Measurements from ENCODE around the gene CCNY. TPM values are rescaled to one million over a fixed set of nuclear protein-coding genes. Genes with fewer than 3 reads are reported as not detected.

The CCNY gene
- total RNA-seq, 1 experiment from 2014 or later: 122 TPM

DNA sequence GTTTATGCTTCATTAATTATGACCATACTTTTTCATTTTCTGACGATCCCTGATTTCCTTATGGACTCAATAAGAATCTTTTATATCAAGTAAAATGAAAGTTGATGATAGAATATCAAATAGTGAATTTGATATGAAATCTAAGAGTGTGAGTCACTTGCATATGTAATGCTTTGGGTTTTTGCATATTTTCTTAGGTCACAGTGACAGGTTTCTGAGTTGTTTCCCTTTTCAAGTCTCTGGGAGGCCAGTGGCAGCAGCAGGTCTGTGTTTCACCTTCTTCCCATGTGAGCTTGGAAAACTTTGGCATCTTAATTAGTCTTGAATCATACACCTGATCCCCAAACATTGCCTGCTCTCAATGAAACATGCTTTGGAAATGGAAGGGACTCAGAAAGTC, 234.1 kb downstream of the CCNY start:
- Histone ChIP-seq H3K4me1 (no peaks in the 10 kb centered on the region), H3K9me3 (no peaks in the 10 kb centered on the region), H3K4me3 (ENCODE audit: low read depth, low read length) (no peak overlapping the region), H3K27me3 (replicated peaks; ENCODE audit: control insufficient read depth, insufficient read depth, low read length) (no peaks in the 10 kb centered on the region), H3K36me3 (ENCODE audit: control insufficient read depth, insufficient read depth, low read length) (peaks cover 5% of the 10 kb centered on the region)
- no TSS peak for BruUV-seq (replicated peaks)
- H3K4me3 Mint-ChIP-seq (ENCODE audit: unreplicated experiment): no peak overlapping the region
- no peaks in the 10 kb centered on the region for H3K4me1 Mint-ChIP-seq (ENCODE audit: low read depth, unreplicated experiment)
- ChIA-PET CTCF (no interaction called here), POLR2A (no interaction called here)
- intact Hi-C loops (cut with micrococcal nuclease; ENCODE audit: unreplicated experiment): no loop called here
- no peaks in the 10 kb centered on the region for H3K27me3 Mint-ChIP-seq (ENCODE audit: insufficient read depth, unreplicated experiment)
- no peak for DNase-seq
- H3K27ac Mint-ChIP-seq (ENCODE audit: unreplicated experiment): no peak overlapping the region
- H3K9me3 Mint-ChIP-seq (ENCODE audit: unreplicated experiment): no peaks in the 10 kb centered on the region
- TF ChIP-seq, protein P1, sequence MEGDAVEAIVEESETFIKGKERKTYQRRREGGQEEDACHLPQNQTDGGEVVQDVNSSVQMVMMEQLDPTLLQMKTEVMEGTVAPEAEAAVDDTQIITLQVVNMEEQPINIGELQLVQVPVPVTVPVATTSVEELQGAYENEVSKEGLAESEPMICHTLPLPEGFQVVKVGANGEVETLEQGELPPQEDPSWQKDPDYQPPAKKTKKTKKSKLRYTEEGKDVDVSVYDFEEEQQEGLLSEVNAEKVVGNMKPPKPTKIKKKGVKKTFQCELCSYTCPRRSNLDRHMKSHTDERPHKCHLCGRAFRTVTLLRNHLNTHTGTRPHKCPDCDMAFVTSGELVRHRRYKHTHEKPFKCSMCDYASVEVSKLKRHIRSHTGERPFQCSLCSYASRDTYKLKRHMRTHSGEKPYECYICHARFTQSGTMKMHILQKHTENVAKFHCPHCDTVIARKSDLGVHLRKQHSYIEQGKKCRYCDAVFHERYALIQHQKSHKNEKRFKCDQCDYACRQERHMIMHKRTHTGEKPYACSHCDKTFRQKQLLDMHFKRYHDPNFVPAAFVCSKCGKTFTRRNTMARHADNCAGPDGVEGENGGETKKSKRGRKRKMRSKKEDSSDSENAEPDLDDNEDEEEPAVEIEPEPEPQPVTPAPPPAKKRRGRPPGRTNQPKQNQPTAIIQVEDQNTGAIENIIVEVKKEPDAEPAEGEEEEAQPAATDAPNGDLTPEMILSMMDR (IDR thresholded peaks at IDR 0.05; ENCODE audit: insufficient read depth in 1 of 2, low read depth in 1 of 2, low read length in 1 of 2, severe bottlenecking in 1 of 2, unreplicated experiment in 1 of 2): no peak
- peaks cover 58% of the 10 kb centered on the region for H3K36me3 Mint-ChIP-seq (ENCODE audit: insufficient read depth, unreplicated experiment)

DNA sequence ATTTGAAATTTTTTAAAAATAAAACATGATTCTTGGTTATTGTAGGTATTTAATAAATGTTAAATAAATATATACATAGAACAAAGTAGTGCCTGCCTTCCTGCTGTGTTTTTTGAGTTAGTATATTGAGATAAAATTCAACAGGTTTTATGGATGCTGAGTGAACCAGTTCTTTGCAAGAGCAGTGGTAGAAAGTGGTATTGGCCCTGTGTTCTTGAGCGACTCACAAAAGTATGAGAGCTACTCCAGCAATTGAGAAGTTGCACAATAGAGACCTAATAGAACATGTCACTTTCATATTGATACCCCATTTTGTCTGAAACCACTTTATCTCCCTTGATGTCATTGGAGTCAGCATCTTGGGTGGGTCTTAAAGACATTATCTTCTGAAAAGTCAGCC, 236.3 kb downstream of the CCNY start:
- CTCF ChIA-PET: interaction anchor here (0.6 to 1.1 kb wide), 3 partner anchors 9 to 424 kb away, joined by 3 read pairs; no protein-coding TSS in a partner anchor
- Mint-ChIP-seq H3K27me3 (ENCODE audit: insufficient read depth, unreplicated experiment) (no peaks in the 10 kb centered on the region), H3K9me3 (ENCODE audit: unreplicated experiment) (no peaks in the 10 kb centered on the region), H3K36me3 (ENCODE audit: insufficient read depth, unreplicated experiment) (peaks cover 42% of the 10 kb centered on the region), H3K4me3 (ENCODE audit: unreplicated experiment) (no peak overlapping the region), H3K27ac (ENCODE audit: unreplicated experiment) (no peak overlapping the region), H3K4me1 (ENCODE audit: low read depth, unreplicated experiment) (no peaks in the 10 kb centered on the region)
- H3K36me3 ChIP-seq (ENCODE audit: control insufficient read depth, insufficient read depth, low read length): peaks cover 1% of the 10 kb centered on the region
- TF ChIP-seq, protein P1 (IDR thresholded peaks at IDR 0.05; ENCODE audit: insufficient read depth in 1 of 2, low read depth in 1 of 2, low read length in 1 of 2, severe bottlenecking in 1 of 2, unreplicated experiment in 1 of 2): no peak
- H3K27me3 ChIP-seq (replicated peaks; ENCODE audit: control insufficient read depth, insufficient read depth, low read length): no peaks in the 10 kb centered on the region
- intact Hi-C loops (cut with micrococcal nuclease; ENCODE audit: unreplicated experiment): no loop called here
- no TSS peak for BruUV-seq (replicated peaks)
- DNase-seq: no peak
- no peak overlapping the region for H3K4me3 ChIP-seq (ENCODE audit: low read depth, low read length)
- POLR2A ChIA-PET: no interaction called here
- no peaks in the 10 kb centered on the region for H3K4me1 ChIP-seq
- no peaks in the 10 kb centered on the region for H3K9me3 ChIP-seq

DNA sequence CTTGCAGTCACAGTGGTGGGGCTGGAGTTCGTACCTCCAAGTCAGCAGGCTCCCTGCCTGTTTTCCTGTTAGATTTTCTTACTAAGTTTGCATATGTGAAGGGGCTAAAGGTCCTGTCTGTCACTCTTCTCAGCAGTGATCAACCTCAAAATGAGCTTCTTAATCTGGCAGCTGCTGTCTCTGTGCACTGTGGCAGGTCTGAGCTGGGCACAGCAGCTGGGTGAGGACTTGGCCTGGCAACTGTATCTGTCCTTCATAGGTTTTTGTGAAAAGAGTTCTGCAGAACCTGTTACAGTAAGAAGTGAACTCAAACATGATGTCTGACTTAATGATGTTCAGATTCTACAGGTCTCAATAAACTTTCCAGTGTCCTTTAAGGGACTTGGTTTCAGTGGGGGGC, 237.5 kb downstream of the CCNY start:
- Mint-ChIP-seq H3K4me1 (ENCODE audit: low read depth, unreplicated experiment) (no peaks in the 10 kb centered on the region), H3K27ac (ENCODE audit: unreplicated experiment) (no peak overlapping the region), H3K27me3 (ENCODE audit: insufficient read depth, unreplicated experiment) (no peaks in the 10 kb centered on the region), H3K36me3 (ENCODE audit: insufficient read depth, unreplicated experiment) (peaks cover 30% of the 10 kb centered on the region), H3K9me3 (ENCODE audit: unreplicated experiment) (no peaks in the 10 kb centered on the region), H3K4me3 (ENCODE audit: unreplicated experiment) (no peak overlapping the region)
- ChIA-PET POLR2A (no interaction called here), CTCF (no interaction called here)
- H3K4me3 ChIP-seq (ENCODE audit: low read depth, low read length): no peak overlapping the region
- DNase-seq: no peak
- H3K36me3 ChIP-seq (ENCODE audit: control insufficient read depth, insufficient read depth, low read length): peaks cover 1% of the 10 kb centered on the region
- intact Hi-C loops (cut with micrococcal nuclease; ENCODE audit: unreplicated experiment): no loop called here
- no TSS peak for BruUV-seq (replicated peaks)
- H3K4me1 ChIP-seq: no peaks in the 10 kb centered on the region
- H3K27me3 ChIP-seq (replicated peaks; ENCODE audit: control insufficient read depth, insufficient read depth, low read length): no peaks in the 10 kb centered on the region
- H3K9me3 ChIP-seq: no peaks in the 10 kb centered on the region
- TF ChIP-seq, protein P1 (IDR thresholded peaks at IDR 0.05; ENCODE audit: insufficient read depth in 1 of 2, low read depth in 1 of 2, low read length in 1 of 2, severe bottlenecking in 1 of 2, unreplicated experiment in 1 of 2): no peak

Measured in Caco-2 (cell line).